SU-DHL-6 (cell line): ENCODE results near the gene CD101.

Source experiments
- H2AFZ ChIP-seq: fragments of 200-600 bp; sonication (generic); 2 replicates; pipeline ENCODE4 v1.6.1; 2014; ENCODE audit warnings: low read depth, mild to moderate bottlenecking, moderate library complexity, mixed read lengths, antibody characterized with exemption, low read length; ENCODE audit not compliant: severe bottlenecking
- H3F3A ChIP-seq: fragments of 200-600 bp; shearing (Covaris generic); 2 replicates; pipeline ENCODE4 v1.6.0; 2016; ENCODE audit warnings: antibody characterized with exemption, mild to moderate bottlenecking; ENCODE audit not compliant: insufficient read depth
- H3K27ac ChIP-seq: fragments of 200-600 bp; sonication (generic); 2 replicates; pipeline ENCODE4 v1.5.1; 2016; ENCODE audit warnings: low read depth, mild to moderate bottlenecking, low read length, moderate library complexity, mixed read lengths
- H3K27me3 ChIP-seq: fragments of 200-600 bp; sonication (generic), shearing (Covaris generic); 2 replicates; pipeline ENCODE4 v1.6.0; 2014; ENCODE audit warnings: mild to moderate bottlenecking, low read length
- H3K36me3 ChIP-seq: fragments of 200-600 bp; sonication (generic); 2 replicates; pipeline ENCODE4 v1.6.1; 2014; ENCODE audit warnings: mild to moderate bottlenecking, low read length, mixed read lengths
- H3K4me2 ChIP-seq: fragments of 300-600, 200-600 bp; shearing (Covaris generic), sonication (generic); 2 replicates; pipeline ENCODE4 v1.6.0; 2014; ENCODE audit warnings: low read length, low read depth, mild to moderate bottlenecking; ENCODE audit not compliant: poor library complexity, severe bottlenecking
- H3K4me3 ChIP-seq: fragments of 200-600 bp; sonication (generic); 2 replicates; pipeline ENCODE4 v1.5.1; 2014; ENCODE audit warnings: antibody characterized with exemption, low read length, mild to moderate bottlenecking, mixed read lengths; ENCODE audit not compliant: insufficient read depth, poor library complexity, severe bottlenecking
- H3K79me2 ChIP-seq: fragments of 200-600 bp; sonication (generic); 2 replicates; pipeline ENCODE4 v1.6.1; 2014; ENCODE audit warnings: mild to moderate bottlenecking, low read length, moderate library complexity; ENCODE audit not compliant: insufficient read depth
- H3K9ac ChIP-seq: fragments of 200-600 bp; sonication (generic); 2 replicates; pipeline ENCODE4 v1.7.0; 2014; ENCODE audit warnings: mild to moderate bottlenecking, low read length
- H3K9me2 ChIP-seq: fragments of 200-600 bp; sonication (generic); replicated peaks from 2 replicates; pipeline ENCODE4 v1.6.1; 2014; ENCODE audit warnings: low read length; ENCODE audit not compliant: insufficient read depth
- H3K9me3 ChIP-seq: fragments of 200-600 bp; sonication (generic); 2 replicates; pipeline ENCODE4 v1.6.1; 2014; ENCODE audit warnings: low read length, mixed read lengths; ENCODE audit not compliant: insufficient read depth
- H4K20me1 ChIP-seq: fragments of 200-600 bp; sonication (generic); 2 replicates; pipeline ENCODE4 v1.6.1; 2014; ENCODE audit warnings: low read depth, mild to moderate bottlenecking, antibody characterized with exemption, low read length, moderate library complexity, mixed read lengths
- EZH2phosphoT487 ChIP-seq: fragments of 200-600 bp; sonication (generic), shearing (Covaris generic); conservative IDR thresholded peaks from 2 replicates; pipeline ENCODE4 v1.6.1; 2018; ENCODE audit warnings: mild to moderate bottlenecking, antibody characterized with exemption, low read length, moderate library complexity, mixed read lengths
- TF ChIP-seq, protein P1 (sequence below): fragments of 200-600 bp; sonication (generic); IDR thresholded peaks from one replicate; pipeline ENCODE4 v1.5.1; 2017; ENCODE audit warnings: antibody characterized with exemption, mild to moderate bottlenecking, low read length, moderate library complexity; ENCODE audit not compliant: insufficient read depth, poor library complexity, severe bottlenecking

CD101 gene

GRCh38 chr1:117066367-117066766 lies 64.8 kb downstream of the CD101 start:
- no peaks in the 10 kb centered on the region for H3K27me3 ChIP-seq
- no peaks in the 10 kb centered on the region for H3F3A ChIP-seq
- no peak overlapping the region for H3K4me2 ChIP-seq
- no peak overlapping the region for H3K9ac ChIP-seq
- TF ChIP-seq EZH2phosphoT487 = no peak
- TF ChIP-seq, protein P1, sequence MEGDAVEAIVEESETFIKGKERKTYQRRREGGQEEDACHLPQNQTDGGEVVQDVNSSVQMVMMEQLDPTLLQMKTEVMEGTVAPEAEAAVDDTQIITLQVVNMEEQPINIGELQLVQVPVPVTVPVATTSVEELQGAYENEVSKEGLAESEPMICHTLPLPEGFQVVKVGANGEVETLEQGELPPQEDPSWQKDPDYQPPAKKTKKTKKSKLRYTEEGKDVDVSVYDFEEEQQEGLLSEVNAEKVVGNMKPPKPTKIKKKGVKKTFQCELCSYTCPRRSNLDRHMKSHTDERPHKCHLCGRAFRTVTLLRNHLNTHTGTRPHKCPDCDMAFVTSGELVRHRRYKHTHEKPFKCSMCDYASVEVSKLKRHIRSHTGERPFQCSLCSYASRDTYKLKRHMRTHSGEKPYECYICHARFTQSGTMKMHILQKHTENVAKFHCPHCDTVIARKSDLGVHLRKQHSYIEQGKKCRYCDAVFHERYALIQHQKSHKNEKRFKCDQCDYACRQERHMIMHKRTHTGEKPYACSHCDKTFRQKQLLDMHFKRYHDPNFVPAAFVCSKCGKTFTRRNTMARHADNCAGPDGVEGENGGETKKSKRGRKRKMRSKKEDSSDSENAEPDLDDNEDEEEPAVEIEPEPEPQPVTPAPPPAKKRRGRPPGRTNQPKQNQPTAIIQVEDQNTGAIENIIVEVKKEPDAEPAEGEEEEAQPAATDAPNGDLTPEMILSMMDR = no peak
- H3K9me2 ChIP-seq = no peaks in the 10 kb centered on the region
- no peak overlapping the region for H3K4me3 ChIP-seq
- no peaks in the 10 kb centered on the region for H3K9me3 ChIP-seq
- H4K20me1 ChIP-seq = peaks cover 4% of the 10 kb centered on the region; the same call in 1 of the 2 replicates
- no peak overlapping the region for H3K27ac ChIP-seq
- no peak overlapping the region for H2AFZ ChIP-seq
- peaks cover 80% of the 10 kb centered on the region for H3K79me2 ChIP-seq
- H3K36me3 ChIP-seq = peaks cover 54% of the 10 kb centered on the region

- Histone ChIP-seq H2AFZ (no peak overlapping the region), H3K9me3 (no peaks in the 10 kb centered on the region), H3K4me3 (no peak overlapping the region), H3K79me2 (peaks cover 79% of the 10 kb centered on the region), H3K36me3 (peaks cover 45% of the 10 kb centered on the region), H3K27ac (no peak overlapping the region), H3K9ac (no peak overlapping the region), H3F3A (no peaks in the 10 kb centered on the region), H3K4me2 (no peak overlapping the region), H3K27me3 (no peaks in the 10 kb centered on the region), H3K9me2 (no peaks in the 10 kb centered on the region), H4K20me1 (peaks cover 4% of the 10 kb centered on the region; the same call in 1 of the 2 replicates)
- no peak for TF ChIP-seq EZH2phosphoT487
- TF ChIP-seq, protein P1 = no peak
Measured at GRCh38 chr1:117067533-117068370, 66.2 kb downstream of the CD101 start.

DNA sequence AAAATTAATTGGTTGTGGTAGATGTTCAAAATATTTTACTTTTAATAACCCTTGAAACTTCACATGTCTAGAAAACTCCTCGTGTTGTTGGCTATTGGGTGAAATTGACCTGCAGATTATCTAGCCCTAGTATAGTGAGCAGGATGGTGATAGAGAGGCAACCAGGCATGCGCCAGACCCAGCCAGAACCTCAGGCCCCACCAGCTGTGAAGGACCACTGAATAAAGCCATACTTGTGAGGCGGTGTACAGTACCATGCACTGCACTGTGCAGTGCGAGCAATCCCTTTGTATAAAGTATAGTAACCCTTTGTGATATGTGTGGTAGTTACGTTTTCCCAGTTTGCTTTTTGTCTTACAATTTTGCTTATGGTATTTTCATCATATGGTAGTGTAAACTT lies 67.0 kb downstream of the CD101 start:
- Histone ChIP-seq H3K9me3 (no peaks in the 10 kb centered on the region), H3K9ac (no peak overlapping the region), H3K79me2 (peaks cover 79% of the 10 kb centered on the region), H3K9me2 (no peaks in the 10 kb centered on the region), H3K27ac (no peak overlapping the region), H4K20me1 (peaks cover 4% of the 10 kb centered on the region; the same call in 1 of the 2 replicates), H3K27me3 (no peaks in the 10 kb centered on the region), H3K4me2 (no peak overlapping the region), H3K36me3 (peaks cover 45% of the 10 kb centered on the region), H2AFZ (no peak overlapping the region), H3F3A (no peaks in the 10 kb centered on the region), H3K4me3 (no peak overlapping the region)
- TF ChIP-seq EZH2phosphoT487 = no peak
- TF ChIP-seq, protein P1 = no peak
